IMR-90 (cell line): ENCODE data around the gene ZNF513. TPM values are rescaled to one million over a fixed set of nuclear protein-coding genes. Genes with fewer than 3 reads are reported as not detected.

Experiments
- ATAC-seq: fragments of 200-7000 bp; cut with Tn5 transposase; 2 replicates; pipeline ENCODE4 v1.9.1; 2020; ENCODE audit warnings: low read depth, mild to moderate bottlenecking, moderate library complexity
- BruUV-seq: library from RNA; stranded (reverse); fragments of 400-500 nt; replicated peaks from 2 replicates; lab custom pipeline; 2021; lab: Mats Ljungman, UMichigan
- CTCF ChIA-PET: fragments of 300-600 bp; formaldehyde crosslinking; extraction: SDS; loops from one replicate; lab custom pipeline; 2021; ENCODE audit warnings: antibody characterized with exemption; lab: Yijun Ruan, JAX
- POLR2A ChIA-PET: fragments of 300-600 bp; sonication (Branson Sonifier 250); formaldehyde crosslinking; loops from one replicate; lab custom pipeline; 2022; ENCODE audit warnings: antibody characterized with exemption; ENCODE audit not compliant: unreplicated experiment; lab: Charles Lee
- DNase-seq: peaks from one replicate; pipeline ENCODE4 v3.0.0; 2013
- H2AFZ ChIP-seq: replicated peaks from 2 replicates; pipeline ENCODE3; 2013; ENCODE audit warnings: low read length, mild to moderate bottlenecking; ENCODE audit not compliant: poor library complexity
- H2AK5ac ChIP-seq: 2 replicates; pipeline ENCODE4 v1.6.1; 2013; ENCODE audit warnings: low read depth, low read length, inconsistent platforms
- H2AK9ac ChIP-seq: replicated peaks from 2 replicates; pipeline ENCODE3; 2013; ENCODE audit warnings: mild to moderate bottlenecking, low read depth, low read length, moderate library complexity; ENCODE audit not compliant: poor library complexity
- H2BK120ac ChIP-seq: 2 replicates; pipeline ENCODE4 v1.6.1; 2013; ENCODE audit warnings: low read depth, low read length, inconsistent platforms
- H2BK15ac ChIP-seq: 3 replicates; pipeline ENCODE4 v1.6.1; 2013; ENCODE audit warnings: low read depth, low read length, inconsistent platforms
- H2BK20ac ChIP-seq: 2 replicates; pipeline ENCODE4 v1.6.1; 2013; ENCODE audit warnings: low read depth, mild to moderate bottlenecking, inconsistent platforms, low read length, moderate library complexity
- H2BK5ac ChIP-seq: 2 replicates; pipeline ENCODE4 v1.6.1; 2013; ENCODE audit warnings: mild to moderate bottlenecking, low read depth, low read length, inconsistent platforms; ENCODE audit not compliant: poor library complexity, severe bottlenecking
- H3K14ac ChIP-seq: replicated peaks from 2 replicates; pipeline ENCODE4 v1.6.1; 2013; ENCODE audit warnings: low read depth, low read length, inconsistent platforms
- H3K18ac ChIP-seq: 2 replicates; pipeline ENCODE4 v1.6.1; 2013; ENCODE audit warnings: low read depth, low read length, control low read depth
- H3K23ac ChIP-seq: 2 replicates; pipeline ENCODE4 v1.6.1; 2013; ENCODE audit warnings: low read depth, low read length, inconsistent platforms
- H3K27ac ChIP-seq: 2 replicates; pipeline ENCODE4 v1.5.1; 2013; ENCODE audit warnings: mild to moderate bottlenecking, control low read depth, low read length; ENCODE audit not compliant: insufficient read depth
- H3K27me3 ChIP-seq: 2 replicates; pipeline ENCODE4 v1.6.1; 2013; ENCODE audit warnings: low read length; ENCODE audit not compliant: control insufficient read depth, insufficient read depth
- H3K36me3 ChIP-seq: 2 replicates; pipeline ENCODE4 v1.6.1; 2013; ENCODE audit warnings: low read length, mixed read lengths; ENCODE audit not compliant: control insufficient read depth, insufficient read depth
- H3K4ac ChIP-seq: 2 replicates; pipeline ENCODE4 v1.6.1; 2013; ENCODE audit warnings: low read depth, low read length, inconsistent platforms
- H3K4me1 ChIP-seq: 2 replicates; pipeline ENCODE4 v1.6.1; 2013; ENCODE audit warnings: low read length, mixed read lengths; ENCODE audit not compliant: control insufficient read depth, insufficient read depth
- H3K4me2 ChIP-seq: 2 replicates; pipeline ENCODE4 v1.6.1; 2013; ENCODE audit warnings: low read depth, mild to moderate bottlenecking, control low read depth, low read length, moderate library complexity
- H3K4me3 ChIP-seq: 2 replicates; pipeline ENCODE4 v1.5.1; 2013; ENCODE audit warnings: low read depth, mild to moderate bottlenecking, control low read depth, low read length, moderate library complexity; ENCODE audit not compliant: insufficient read depth
- H3K56ac ChIP-seq: 2 replicates; pipeline ENCODE4 v1.6.1; 2013; ENCODE audit warnings: low read length, inconsistent platforms; ENCODE audit not compliant: insufficient read depth; ENCODE audit errors: extremely low read depth
- H3K79me1 ChIP-seq, 2 experiments: 2 replicates each; pipeline ENCODE4 v1.6.1; 2013; ENCODE audit warnings: low read length in 2 of 2, inconsistent platforms in 1 of 2, low read depth in 1 of 2
- H3K9ac ChIP-seq: 2 replicates; pipeline ENCODE4 v1.6.1; 2013; ENCODE audit warnings: low read depth, low read length, control low read depth
- H3K9me1 ChIP-seq: 2 replicates; pipeline ENCODE4 v1.6.1; 2013; ENCODE audit warnings: low read length, inconsistent platforms; ENCODE audit not compliant: insufficient read depth
- H3K9me3 ChIP-seq: 2 replicates; pipeline ENCODE4 v1.6.1; 2013; ENCODE audit warnings: low read length; ENCODE audit not compliant: control insufficient read depth, insufficient read depth
- H4K20me1 ChIP-seq: 2 replicates; pipeline ENCODE4 v1.6.1; 2013; ENCODE audit warnings: low read length, inconsistent platforms; ENCODE audit not compliant: insufficient read depth
- H4K5ac ChIP-seq: 2 replicates; pipeline ENCODE4 v1.6.1; 2013; ENCODE audit warnings: mild to moderate bottlenecking, low read depth, low read length, control low read depth
- H4K8ac ChIP-seq, 2 experiments: 2 replicates each; pipeline ENCODE4 v1.6.1; 2013; ENCODE audit warnings: low read depth in 2 of 2, low read length in 2 of 2, control low read depth in 1 of 2, inconsistent platforms in 1 of 2
- H4K91ac ChIP-seq: 2 replicates; pipeline ENCODE4 v1.6.1; 2013; ENCODE audit warnings: low read depth, low read length, inconsistent platforms; ENCODE audit not compliant: insufficient read depth
- BHLHE40 ChIP-seq: fragments of 150-350 bp; IDR thresholded peaks from 2 replicates; pipeline ENCODE4 v1.6.1; 2016; ENCODE audit warnings: mild to moderate bottlenecking, low read depth, low read length
- CEBPB ChIP-seq: IDR thresholded peaks from 2 replicates; pipeline ENCODE4 v1.6.1; 2012; ENCODE audit warnings: low read depth, low read length, improper control_type of control experiment
- CHD1 ChIP-seq: IDR thresholded peaks from 2 replicates; pipeline ENCODE4 v1.6.1; 2012; ENCODE audit warnings: low read depth, low read length, improper control_type of control experiment
- CTCF ChIP-seq: conservative IDR thresholded peaks from 2 replicates; pipeline ENCODE4 v1.5.1; 2012; ENCODE audit warnings: mild to moderate bottlenecking, low read depth, low read length, improper control_type of control experiment
- ELK1 ChIP-seq: fragments of 150-350 bp; IDR thresholded peaks from 2 replicates; pipeline ENCODE4 v1.6.1; 2016; ENCODE audit warnings: low read depth, mild to moderate bottlenecking, low read length, moderate library complexity, borderline replicate concordance
- FOS ChIP-seq: fragments of 150-350 bp; IDR thresholded peaks from 2 replicates; pipeline ENCODE4 v1.6.1; 2016; ENCODE audit warnings: low read depth, low read length
- MAZ ChIP-seq: IDR thresholded peaks from 2 replicates; pipeline ENCODE4 v1.6.1; 2012; ENCODE audit warnings: low read depth, mild to moderate bottlenecking, low read length, improper control_type of control experiment, moderate library complexity, borderline replicate concordance
- MXI1 ChIP-seq: IDR thresholded peaks from 2 replicates; pipeline ENCODE4 v1.6.1; 2012; ENCODE audit warnings: low read depth, mild to moderate bottlenecking, low read length, moderate library complexity, borderline replicate concordance
- POLR2A ChIP-seq: IDR thresholded peaks from 2 replicates; pipeline ENCODE4 v1.6.1; 2012; ENCODE audit warnings: mild to moderate bottlenecking, low read depth, low read length
- RAD21 ChIP-seq: IDR thresholded peaks from 2 replicates; pipeline ENCODE4 v1.6.1; 2012; ENCODE audit warnings: low read length, improper control_type of control experiment
- RCOR1 ChIP-seq: IDR thresholded peaks from 2 replicates; pipeline ENCODE4 v1.6.1; 2012; ENCODE audit warnings: mild to moderate bottlenecking, low read length, improper control_type of control experiment; ENCODE audit not compliant: insufficient replicate concordance
- RFX5 ChIP-seq: IDR thresholded peaks from 2 replicates; pipeline ENCODE4 v1.8.0; 2012; ENCODE audit warnings: low read depth, mild to moderate bottlenecking, low read length, moderate library complexity
- USF2 ChIP-seq: fragments of 150-350 bp; IDR thresholded peaks from 2 replicates; pipeline ENCODE4 v1.6.1; 2017; ENCODE audit warnings: mild to moderate bottlenecking, antibody characterized with exemption, low read length, low read depth
- WGBS, 2 experiments: methylation state at CpG; one replicate each; pipeline versions ENCODE4 v1.1.5 to v1.1.7; 2013; ENCODE audit warnings: missing lambda C conversion rate in 2 of 2; ENCODE audit not compliant: insufficient read length in 1 of 2; ENCODE audit errors: extremely low coverage in 2 of 2; 5-methylcytosine and 5-hydroxymethylcytosine counted together
- dilution Hi-C: fragments of 300-500 bp; cut with HindIII; formaldehyde crosslinking; loops from one replicate; pipeline ENCODE4 v1.14.3; 2018; ENCODE audit warnings: low sequenced_read_pairs; ENCODE audit not compliant: unreplicated experiment
- in situ Hi-C: fragments of 300-500 bp; cut with MboI; formaldehyde crosslinking; loops from 3 replicates; pipeline ENCODE4 v1.14.3; 2019; ENCODE audit warnings: low sequenced_read_pairs, inconsistent platforms, mixed read lengths
- intact Hi-C: fragments of 100-400 bp; cut with micrococcal nuclease; formaldehyde crosslinking; loops from 2 replicates; pipeline ENCODE4 v1.10.0; 2022
- polyA plus RNA-seq, 3 experiments: library from polyadenylated mRNA; depleted of rRNA; stranded (reverse); fragments of >200 nt; gene quantifications; 2 replicates each; pipeline ENCODE4 v1.2.3, GENCODE V29; 2012; ENCODE audit warnings: low replicate concordance in 1 of 3
- total RNA-seq: library from RNA; depleted of rRNA; stranded (reverse); fragments of >200 nt; gene quantifications from 2 replicates; pipeline ENCODE4 v1.2.3, GENCODE V29; 2012

The ZNF513 gene
- total and polyA plus RNA-seq, 2 of the 4 experiments (the other 2 are of a cell fraction), result 3.4 to 23.7 TPM

- Histone ChIP-seq H3K23ac (no peak overlapping the region), H2AK9ac (no peak overlapping the region), H2BK20ac (no peak overlapping the region), H4K20me1 (no peaks in the 10 kb centered on the region), H3K9me1 (no peaks in the 10 kb centered on the region), H3K56ac (no peak overlapping the region), H3K4me1 (no peaks in the 10 kb centered on the region), H2BK5ac (no peak overlapping the region), H4K91ac (no peak overlapping the region), H3K36me3 (no peaks in the 10 kb centered on the region), H2BK15ac (no peak overlapping the region), H3K14ac (no peak overlapping the region), H3K4me3 (no peak overlapping the region), H4K8ac (no peak overlapping the region), H3K9me3 (no peaks in the 10 kb centered on the region), H2AFZ (no peak overlapping the region), H2AK5ac (no peak overlapping the region), H3K27me3 (no peaks in the 10 kb centered on the region), H4K5ac (no peak overlapping the region), H3K4me2 (no peak overlapping the region), H3K4ac (no peak overlapping the region), H3K27ac (no peak overlapping the region), H3K79me1 (no peaks in the 10 kb centered on the region), H2BK120ac (no peak overlapping the region), H3K9ac (no peak overlapping the region), H3K18ac (no peak overlapping the region)
- intact Hi-C loops, result no loop called here
- ChIA-PET POLR2A (no interaction called here), CTCF (no interaction called here)
- ATAC-seq (no peak), DNase-seq (no peak)
- no TSS peak for BruUV-seq
- dilution Hi-C loops, result no loop called here
- no peak for TF ChIP-seq ELK1
- no peak for TF ChIP-seq FOS
- no peak for TF ChIP-seq CEBPB
- no peak for TF ChIP-seq MXI1
- no peak for TF ChIP-seq USF2
- no peak for TF ChIP-seq POLR2A
- TF ChIP-seq CTCF, result no peak
- no peak for TF ChIP-seq MAZ
- TF ChIP-seq RFX5, result no peak
- no peak for TF ChIP-seq BHLHE40
- no peak for TF ChIP-seq RAD21
- no peak for TF ChIP-seq RCOR1
- no peak for TF ChIP-seq CHD1
- in situ Hi-C loops, result no loop called here
- WGBS, 2 experiments, result 90% methylated on average over 4 of the region's 6 CpGs; no CpG with 5 or more reads in 1 of the 2 experiments
These were observed 35.6 kb upstream of the ZNF513 start for GRCh38 chr2:27416151-27416550.
